ENCODE measurements around the gene OR6N1. TPM values are rescaled to one million over a fixed set of nuclear protein-coding genes. Genes with fewer than 3 reads are reported as not detected.

Gene OR6N1, protein sequence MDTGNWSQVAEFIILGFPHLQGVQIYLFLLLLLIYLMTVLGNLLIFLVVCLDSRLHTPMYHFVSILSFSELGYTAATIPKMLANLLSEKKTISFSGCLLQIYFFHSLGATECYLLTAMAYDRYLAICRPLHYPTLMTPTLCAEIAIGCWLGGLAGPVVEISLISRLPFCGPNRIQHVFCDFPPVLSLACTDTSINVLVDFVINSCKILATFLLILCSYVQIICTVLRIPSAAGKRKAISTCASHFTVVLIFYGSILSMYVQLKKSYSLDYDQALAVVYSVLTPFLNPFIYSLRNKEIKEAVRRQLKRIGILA
- polyA plus RNA-seq (2012; ENCODE audit: insufficient read depth, insufficient read length, low read depth) = not detected

DNA sequence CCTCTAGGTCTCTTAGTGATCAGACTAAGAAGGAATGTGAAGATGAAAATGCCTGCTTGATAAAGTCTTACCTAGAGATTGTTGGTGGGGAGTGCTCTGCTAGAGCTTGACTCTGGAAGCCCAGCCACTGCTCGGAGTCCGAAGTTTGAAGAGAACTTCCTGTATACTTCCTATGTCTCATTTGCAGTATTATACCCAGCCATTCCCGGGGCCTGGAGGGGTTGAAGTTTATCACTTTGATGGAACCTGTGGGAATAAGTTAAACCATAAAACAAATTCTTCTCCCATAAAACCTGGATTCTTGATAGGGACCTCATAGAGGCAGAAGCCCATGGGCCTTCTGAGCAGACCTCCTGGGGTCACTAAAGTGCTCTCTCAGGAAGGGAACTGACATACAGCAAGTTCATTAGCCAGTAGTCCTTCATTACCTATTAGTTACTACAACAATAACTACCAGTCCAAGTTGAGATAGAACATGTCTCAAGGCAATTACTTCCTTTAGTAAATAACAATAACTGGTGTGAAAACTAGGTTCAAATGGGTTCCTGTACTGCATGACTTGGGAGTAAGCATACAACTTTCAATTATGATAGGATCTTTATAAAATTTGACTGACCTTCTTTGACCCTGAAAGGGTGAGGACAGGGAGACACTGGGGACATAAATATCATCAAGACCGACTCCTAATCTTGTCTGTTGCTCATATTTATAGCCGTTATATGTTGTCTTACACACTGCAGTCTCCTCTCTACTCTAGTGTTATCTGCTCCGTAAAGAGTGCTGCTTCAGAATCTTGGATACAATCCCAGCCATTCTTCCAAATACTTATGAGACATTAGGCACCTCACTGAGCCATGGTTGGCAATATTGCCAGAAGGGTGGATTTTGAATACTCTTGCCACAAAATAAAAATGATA lies at the start of gene OR6N1:
Gene OR6N1 (minus strand): TSS at position 246 of the 917 bp plus-strand sequence. CDS start 5,513 bp downstream, outside the sequence.
- Histone ChIP-seq H3K4me1 (no peaks in the 10 kb centered on the region), H3K27me3 (no peaks in the 10 kb centered on the region), H3K9me3 (no peaks in the 10 kb centered on the region), H3K4me3 (ENCODE audit: low read depth, low read length) (no peak within 1 kb of the TSS), H3K36me3 (no peaks in the 10 kb centered on the region)
- TF ChIP-seq, protein P1, sequence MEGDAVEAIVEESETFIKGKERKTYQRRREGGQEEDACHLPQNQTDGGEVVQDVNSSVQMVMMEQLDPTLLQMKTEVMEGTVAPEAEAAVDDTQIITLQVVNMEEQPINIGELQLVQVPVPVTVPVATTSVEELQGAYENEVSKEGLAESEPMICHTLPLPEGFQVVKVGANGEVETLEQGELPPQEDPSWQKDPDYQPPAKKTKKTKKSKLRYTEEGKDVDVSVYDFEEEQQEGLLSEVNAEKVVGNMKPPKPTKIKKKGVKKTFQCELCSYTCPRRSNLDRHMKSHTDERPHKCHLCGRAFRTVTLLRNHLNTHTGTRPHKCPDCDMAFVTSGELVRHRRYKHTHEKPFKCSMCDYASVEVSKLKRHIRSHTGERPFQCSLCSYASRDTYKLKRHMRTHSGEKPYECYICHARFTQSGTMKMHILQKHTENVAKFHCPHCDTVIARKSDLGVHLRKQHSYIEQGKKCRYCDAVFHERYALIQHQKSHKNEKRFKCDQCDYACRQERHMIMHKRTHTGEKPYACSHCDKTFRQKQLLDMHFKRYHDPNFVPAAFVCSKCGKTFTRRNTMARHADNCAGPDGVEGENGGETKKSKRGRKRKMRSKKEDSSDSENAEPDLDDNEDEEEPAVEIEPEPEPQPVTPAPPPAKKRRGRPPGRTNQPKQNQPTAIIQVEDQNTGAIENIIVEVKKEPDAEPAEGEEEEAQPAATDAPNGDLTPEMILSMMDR (IDR thresholded peaks at IDR 0.05; ENCODE audit: low read depth, low read length) = no peak
- DNase-seq = no peak

DNA sequence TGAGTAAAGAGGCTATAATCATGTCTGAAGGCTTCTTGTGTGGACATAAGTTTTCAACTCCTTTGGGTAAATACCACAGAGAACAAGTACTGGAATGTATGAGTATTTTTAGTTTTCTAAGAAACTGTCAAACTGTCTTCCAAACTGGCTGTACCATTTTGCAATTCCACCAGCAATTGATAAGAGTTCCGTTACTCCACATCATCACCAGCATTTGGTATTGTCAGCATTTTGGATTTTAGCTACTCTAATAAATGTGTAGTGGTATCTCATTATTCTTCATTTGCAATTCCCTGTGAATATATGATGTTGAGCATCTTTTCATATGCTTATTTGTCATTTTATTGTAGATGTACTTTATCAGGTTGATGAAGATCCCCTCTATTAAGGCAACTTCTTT lies 49.7 kb upstream of the OR6N1 start:
- TF ChIP-seq, protein P1 (IDR thresholded peaks at IDR 0.05; ENCODE audit: low read depth, low read length) = no peak
- Histone ChIP-seq H3K4me1 (no peaks in the 10 kb centered on the region), H3K27me3 (no peaks in the 10 kb centered on the region)

DNA sequence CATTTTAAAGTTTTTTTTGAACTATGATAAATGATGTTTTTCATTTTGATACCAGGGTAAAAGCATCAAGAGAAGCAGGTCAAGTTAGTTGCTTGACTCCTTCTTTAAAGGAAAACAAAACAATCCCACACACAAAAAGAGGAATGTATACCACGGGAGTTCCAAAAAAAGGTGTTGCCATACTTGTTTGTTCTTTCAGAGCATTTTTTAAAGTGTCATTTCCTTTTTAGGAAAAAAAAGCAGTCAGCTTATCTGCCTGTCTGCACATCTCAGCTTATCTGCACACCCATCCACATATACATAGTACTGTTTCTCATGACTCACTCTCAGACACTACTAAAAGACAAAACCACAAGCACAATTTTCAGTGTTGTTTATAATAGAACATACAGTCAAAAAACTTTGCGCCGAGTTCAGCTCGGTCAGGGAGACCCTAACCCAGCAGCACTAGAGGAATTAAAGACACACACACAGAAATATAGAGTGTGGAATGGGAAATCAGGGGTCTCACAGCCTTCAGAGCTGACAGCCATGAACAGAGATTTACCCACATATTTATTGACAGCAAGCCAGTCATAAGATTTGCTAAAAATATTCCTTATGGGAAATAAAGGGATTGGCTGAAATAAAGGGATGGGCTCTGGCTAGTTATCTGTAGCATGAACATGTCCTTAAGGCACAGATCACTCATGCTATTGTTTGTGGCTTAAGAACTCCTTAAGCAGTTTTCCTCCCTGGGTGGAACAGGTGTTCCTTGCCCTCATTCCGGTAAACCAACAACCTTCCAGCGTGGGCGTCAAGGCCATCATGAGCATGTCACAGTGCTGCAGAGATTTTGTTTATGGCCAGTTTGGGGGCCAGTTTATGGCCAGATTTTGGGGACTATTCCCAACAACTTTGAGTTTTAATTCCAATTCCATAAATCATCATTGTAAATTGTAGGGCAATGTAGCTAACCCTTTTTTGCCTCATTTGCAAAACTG lies 47.8 kb upstream of the OR6N1 start:
- TF ChIP-seq, protein P1 (IDR thresholded peaks at IDR 0.05; ENCODE audit: low read depth, low read length) = no peak
- no peak for DNase-seq
- Histone ChIP-seq H3K36me3 (no peaks in the 10 kb centered on the region), H3K9me3 (no peaks in the 10 kb centered on the region), H3K27me3 (no peaks in the 10 kb centered on the region), H3K4me3 (ENCODE audit: low read depth, low read length) (no peak overlapping the region), H3K4me1 (no peaks in the 10 kb centered on the region)

More for the DNA sequence above, 49.7 kb upstream of the OR6N1 start:
- Histone ChIP-seq H3K4me3 (ENCODE audit: low read depth, low read length) (no peak overlapping the region), H3K36me3 (no peaks in the 10 kb centered on the region), H3K9me3 (no peaks in the 10 kb centered on the region)
- DNase-seq = no peak

DNA sequence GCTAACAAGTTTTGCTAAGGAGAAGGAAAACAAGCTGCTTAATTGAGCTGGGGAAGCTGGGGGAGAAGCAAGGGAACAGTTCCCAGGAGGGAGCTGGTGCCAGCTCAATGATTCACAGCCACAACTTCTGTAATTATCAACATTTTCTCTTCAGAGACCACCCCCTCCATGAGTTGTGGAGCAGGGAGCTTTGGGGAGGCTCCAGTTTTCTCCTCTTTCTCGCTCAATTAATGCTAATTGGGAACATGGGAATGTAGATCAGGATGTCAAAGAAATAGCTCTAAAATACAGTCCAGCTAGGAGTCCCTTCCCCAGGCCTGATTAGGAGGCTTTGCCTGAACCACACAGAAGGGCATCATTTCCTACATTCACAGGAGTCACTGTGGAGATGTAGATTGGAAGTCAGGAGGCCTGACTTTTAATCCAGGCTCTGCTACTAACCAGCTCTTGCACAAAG lies 47.0 kb upstream of the OR6N1 start:
- no peaks in the 10 kb centered on the region for H3K27me3 ChIP-seq
- H3K9me3 ChIP-seq = no peaks in the 10 kb centered on the region
- TF ChIP-seq, protein P1 (IDR thresholded peaks at IDR 0.05; ENCODE audit: low read depth, low read length) = no peak
- H3K36me3 ChIP-seq = no peaks in the 10 kb centered on the region
- DNase-seq = no peak
- H3K4me1 ChIP-seq = no peaks in the 10 kb centered on the region
- no peak overlapping the region for H3K4me3 ChIP-seq (ENCODE audit: low read depth, low read length)

DNA sequence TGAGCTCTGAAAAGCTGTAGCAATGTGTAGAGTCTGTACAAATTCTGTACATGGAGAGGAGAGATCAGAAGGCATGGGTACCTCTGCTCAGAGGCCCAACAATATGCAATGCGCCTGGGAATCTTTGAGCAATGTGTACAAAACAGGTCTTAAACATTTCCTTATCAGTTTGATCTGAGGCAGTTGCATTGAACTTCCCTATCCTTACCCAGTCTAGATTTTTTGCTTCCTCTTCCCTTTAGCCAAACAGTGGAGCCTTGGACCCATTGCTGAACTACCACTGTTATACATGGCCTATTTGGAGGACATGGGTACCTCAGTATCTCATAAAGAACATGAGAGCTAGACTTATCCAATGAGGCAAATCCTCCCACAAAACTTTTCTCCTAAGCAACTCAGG lies 46.6 kb upstream of the OR6N1 start:
- no peak for DNase-seq

More for the DNA sequence above, 46.6 kb upstream of the OR6N1 start:
- no peaks in the 10 kb centered on the region for H3K9me3 ChIP-seq
- H3K27me3 ChIP-seq = no peaks in the 10 kb centered on the region
- TF ChIP-seq, protein P1 (IDR thresholded peaks at IDR 0.05; ENCODE audit: low read depth, low read length) = no peak
- H3K4me1 ChIP-seq = no peaks in the 10 kb centered on the region
- H3K36me3 ChIP-seq = no peaks in the 10 kb centered on the region
- H3K4me3 ChIP-seq (ENCODE audit: low read depth, low read length) = no peak overlapping the region

All from BE2C (cell line).